NCI-H1417 treated with DMSO at 0.1 percent for 48 hours (cell line): ENCODE measurements around the gene QSOX2.
A peak's percentile ranks its signal among the peaks of the same experiment; 100 is the strongest.

Source experiments
- DNase-seq: peaks from one replicate; lab custom pipeline; 2025; lab: John Stamatoyannopoulos, UW

Gene QSOX2

DNA sequence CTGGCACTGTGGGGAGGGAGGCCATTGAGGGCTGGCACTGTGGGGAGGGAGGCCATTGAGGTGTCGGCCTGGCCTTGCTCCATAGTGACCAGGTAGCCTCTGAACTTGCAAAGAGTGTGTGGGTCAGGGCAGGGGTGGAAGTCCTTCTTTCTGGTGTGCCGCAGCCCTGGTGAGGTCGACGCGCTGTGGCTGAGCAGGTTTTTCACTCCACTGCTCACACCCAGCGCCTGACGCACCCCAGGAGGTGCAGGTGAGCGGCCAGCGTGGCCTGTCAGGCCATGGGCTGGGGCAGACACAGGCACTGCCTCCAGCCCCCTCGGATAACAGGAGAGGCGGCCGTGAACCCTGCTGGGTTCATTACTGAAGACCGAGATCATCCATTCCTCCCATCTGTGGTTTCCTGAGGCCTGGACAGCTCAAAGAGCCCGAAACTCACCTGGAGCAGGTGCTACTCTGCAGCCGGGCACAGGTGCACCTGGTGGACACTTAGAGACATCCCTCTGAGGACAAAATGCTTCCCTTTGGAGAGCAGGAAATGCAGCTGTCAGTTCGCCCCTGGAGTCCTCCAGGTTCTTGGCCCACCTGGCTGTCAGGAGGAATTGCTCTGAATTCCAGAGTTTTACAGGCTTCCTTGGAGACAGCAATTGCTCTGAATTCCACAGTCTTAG lies 73.1 kb downstream of the QSOX2 start:
- DNase-seq, result peak; percentile 7

DNA sequence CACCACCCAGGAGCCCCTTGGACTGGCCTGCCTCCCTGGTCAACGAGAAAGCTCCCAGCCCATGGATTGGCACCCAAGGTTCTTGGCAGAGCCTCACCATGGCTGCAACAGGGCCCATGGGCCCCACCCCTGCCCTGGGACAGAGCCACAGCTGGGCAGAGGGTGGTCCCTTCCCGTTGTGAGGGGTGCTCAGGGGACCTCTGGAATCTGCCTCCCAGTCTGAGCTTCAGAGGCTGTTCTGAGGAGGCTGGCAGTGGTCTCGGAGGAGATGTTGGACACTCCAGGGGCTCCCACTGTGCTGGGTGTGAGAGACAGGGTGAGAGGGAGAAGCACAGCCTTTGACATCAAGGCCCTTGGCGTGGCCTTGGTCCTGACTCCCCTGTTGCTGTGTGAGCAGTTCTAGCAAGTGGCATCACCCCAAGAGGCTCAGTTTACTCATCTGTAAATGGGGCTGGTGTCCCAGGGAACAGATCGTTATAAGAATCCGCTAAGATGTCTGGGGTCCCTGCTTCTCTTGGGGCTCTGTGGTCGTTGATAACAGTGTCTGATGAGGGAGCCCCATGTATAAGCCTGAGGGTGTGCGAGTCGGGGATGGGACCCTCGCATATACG lies 73.7 kb downstream of the QSOX2 start:
- DNase-seq, result no peak

DNA sequence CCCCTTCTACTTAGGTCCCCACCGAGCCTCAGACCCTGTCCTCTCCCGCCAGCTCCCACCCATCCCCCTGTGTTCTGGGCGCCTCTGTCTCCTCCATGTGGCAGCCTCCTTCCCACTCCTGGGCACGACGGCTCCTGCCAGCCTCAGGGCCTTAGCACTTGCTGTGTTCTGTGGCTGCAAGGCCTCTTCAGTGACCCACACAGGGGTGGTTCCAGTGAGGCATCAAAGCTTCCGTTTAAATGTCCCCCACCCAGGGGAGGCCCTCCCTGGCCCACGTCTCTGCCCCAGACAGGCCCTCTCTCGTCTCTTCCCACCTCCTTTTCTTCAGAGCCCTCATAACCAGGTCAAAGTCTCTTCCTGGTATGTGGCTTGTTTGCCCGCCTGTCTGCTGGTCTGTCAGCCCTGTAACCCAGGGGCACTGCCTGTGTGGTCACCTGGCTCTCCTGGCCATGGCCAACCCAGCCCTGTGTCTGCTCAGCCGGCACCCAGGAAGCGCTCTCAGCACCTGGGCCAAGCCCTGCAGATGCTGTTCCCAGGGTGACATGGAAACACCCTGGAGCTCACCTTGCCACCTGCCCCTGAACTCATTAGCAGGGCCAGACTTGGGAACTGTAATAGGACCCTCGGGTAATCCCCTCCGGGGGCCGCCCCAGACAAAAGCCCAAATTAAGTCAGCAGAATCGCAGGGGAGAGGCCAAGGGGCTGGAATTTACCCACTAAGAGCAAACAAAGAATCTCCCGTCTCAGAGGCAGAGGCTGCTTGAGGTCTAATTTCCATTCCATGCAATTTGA lies 74.4 kb downstream of the QSOX2 start:
- no peak for DNase-seq

DNA sequence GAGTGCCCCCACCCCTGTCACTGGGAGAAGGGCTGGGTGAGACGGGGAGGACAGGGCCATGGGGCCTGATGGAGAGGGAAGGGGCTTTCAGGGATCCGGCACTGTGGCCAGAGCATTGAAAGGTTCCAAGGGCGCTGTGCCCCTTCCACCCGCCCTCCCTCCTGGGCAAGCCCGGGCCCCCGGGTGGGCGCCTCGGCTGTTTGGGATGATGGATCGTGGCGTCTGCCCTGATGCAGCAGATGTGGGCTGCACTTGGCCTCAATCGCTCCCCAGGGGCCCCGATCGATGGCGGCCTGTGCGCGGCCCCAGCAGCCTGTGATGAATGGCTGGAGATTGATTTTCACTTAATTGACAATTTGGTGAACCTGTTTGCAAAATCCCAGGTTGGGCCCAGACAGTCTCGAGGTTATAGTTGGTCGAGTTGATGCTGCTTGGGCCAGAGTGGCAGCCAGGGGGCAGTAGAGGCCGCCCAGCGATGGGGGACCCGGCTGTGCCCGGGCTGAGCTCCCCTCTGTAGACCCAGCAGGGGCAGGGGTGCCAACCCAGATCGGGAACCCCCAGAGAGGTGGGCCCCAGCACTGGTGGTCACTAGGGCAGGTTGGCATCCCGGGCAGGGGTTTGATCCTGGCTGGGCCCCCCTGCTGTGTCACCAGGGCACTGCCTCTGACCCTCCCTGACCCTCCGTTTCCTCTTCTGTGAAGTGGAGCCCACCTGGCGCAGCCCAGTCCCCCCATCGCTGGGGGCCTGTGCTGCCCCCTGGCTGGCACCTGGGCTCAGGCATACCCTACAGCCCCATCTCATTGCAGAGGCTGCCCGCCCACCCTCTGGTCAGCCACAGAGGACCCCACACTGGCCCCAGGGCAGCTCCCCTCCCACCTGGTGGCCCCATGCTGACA lies 75.4 kb downstream of the QSOX2 start:
- DNase-seq, result no peak

DNA sequence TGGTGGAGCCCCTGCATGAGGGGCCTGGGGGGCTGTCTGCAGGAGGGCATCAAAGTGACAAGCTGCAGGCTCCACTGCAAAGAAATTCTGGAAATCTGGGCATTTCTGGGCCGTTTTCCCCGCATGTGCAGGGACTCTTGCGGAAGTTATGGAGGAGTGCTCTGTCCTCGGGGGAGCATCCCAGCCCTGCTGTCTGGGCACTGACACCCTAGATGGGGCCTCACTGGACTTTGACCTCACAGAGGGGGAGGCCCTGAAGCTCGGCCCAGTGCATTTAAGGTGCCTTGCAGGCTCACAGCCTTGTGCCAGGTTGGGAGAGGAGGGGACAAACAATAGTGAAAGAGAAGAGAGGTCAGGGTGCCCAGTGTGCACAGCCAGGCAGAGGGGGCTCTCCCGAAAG lies 76.1 kb downstream of the QSOX2 start:
- no peak for DNase-seq

DNA sequence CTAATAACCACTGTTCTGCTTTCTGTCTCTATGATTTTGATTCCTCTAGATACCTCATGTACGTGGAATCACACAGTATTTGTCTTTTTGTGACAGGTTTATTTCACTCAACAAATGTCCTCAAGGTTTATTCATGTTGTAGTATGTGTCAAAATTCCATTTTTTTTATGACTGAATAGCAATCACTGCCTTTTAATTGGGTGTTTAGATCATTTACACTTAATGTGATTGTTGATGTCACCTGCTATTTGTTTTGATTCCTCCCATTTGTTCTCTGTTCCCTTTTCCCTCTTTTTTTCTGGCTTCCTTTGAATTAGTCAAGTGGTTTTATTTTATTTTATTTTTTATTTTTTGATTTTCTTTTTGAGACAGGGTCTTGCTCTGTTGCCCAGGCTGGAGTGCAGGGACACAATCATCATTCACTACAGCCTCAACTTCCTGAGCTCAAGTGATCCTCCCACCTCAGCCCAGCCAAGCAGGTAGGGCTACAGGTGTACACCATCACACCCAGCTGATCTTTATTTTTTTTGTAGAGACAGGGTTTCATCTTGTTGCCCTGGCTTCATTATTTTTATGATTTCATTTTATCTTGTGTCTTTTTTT lies 82.3 kb downstream of the QSOX2 start:
- no peak for DNase-seq

DNA sequence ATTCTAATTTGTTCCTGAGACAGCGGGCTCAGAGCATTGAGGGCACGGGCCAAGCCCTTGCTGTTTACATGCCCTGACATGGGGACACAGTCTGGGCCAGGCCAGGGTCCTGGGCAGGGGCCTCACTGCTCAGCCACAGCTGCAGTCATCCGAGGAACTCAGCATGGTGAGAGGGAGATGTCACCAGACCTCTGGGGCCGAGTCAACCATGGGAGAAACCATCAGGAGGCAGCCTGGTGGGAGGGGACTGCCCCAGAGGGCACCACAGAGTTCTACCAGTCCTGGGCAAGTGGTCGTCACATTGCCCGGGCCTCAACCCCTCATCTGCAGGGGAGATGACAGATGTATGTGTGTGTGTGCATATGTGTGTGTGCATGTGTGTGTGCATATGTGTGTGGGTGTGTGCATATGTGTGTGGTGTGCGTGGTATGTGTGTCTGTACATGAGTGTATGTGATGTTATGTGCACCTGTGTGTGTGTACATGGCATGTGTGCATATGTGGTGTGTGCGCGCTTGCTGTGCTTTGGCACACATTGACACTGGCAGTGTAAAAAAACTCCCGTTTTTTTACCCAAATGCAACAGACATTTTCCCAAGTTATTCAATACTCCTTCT lies 84.5 kb downstream of the QSOX2 start:
- no peak for DNase-seq

DNA sequence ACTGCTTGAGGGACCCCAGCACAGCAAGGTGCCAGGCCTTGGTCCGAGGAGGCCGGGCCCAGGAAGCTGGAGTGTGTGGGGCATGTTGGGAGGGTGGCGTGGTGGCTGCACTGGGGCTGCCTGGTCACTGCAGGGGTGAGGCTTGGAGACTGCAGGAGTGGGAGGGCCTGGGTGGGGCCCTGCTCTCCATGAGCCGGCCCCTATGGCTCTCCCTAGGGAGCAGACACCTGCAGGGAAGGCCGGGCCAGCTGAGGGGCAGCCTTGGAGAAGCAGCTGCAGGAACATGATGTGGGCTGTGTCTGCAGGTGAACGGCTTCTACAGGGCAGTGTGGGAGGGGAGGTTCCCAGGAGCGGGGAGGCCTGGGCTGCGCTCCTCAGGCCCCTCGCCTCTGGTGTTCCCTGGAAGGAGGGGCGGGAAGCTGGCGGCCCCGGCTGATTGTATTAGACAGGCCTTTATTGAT lies 85.2 kb downstream of the QSOX2 start:
- DNase-seq, result peak; percentile 23

DNA sequence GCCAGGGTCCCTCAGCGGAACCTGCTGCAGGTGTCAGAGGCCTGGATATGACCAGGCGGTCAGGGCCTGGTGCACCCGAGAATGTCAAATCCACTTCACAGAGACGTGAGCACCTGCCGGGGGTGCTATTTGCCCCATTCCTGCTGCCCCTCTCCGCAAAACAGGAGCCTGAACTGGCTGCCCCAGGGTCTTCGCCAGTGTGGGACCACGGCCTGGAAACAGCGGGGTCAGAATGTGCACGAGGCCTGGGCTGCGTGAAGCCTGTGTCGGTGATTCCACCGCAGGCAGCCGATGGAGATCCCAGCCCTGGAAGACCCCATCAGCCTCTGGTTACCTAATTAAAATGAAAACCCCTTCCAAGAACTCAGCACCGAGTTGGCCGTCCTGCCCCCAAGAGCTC lies 85.8 kb downstream of the QSOX2 start:
- DNase-seq, result no peak

DNA sequence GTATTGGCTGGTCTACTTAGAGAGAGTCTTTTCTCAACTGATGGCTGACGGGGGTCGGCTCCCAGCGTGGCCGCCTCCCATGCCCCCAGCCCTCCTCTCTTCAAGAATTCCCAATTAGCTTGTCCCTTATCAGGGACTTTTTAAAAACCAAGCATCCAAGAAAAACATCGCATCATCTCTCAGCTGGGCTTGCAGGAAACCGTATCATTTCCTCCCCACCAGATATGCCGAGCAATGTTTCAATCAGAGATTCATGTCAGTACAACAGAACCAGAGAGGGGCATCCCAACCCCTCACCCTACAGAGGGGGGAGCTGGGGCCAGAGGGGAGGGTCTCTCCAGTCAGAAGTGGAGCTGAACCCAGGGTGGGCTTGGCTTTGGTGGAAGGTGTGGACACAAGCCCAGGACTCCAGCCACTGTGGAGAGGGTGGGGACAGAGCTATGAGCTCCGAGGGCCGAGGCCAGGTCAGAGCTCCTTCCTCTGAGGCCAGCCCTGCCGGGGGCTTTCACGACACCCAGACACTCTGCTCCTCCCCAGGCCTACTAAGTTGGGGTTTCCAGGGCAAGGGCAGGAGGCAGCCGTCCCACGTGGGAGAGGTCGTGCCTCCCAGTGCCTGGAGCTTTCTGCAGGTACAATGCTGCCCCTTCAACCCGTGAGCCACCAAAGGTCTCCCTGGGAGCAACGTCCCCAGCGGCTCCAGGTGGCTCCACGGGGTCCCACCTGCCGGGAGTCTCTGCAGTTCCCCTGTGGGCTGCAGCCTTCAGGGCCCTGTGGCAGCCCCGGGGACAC lies 87.9 kb downstream of the QSOX2 start:
- DNase-seq, result no peak
